Esophagus muscularis mucosa (tissue), 4 donors: ENCODE data around the gene CPEB2.

Source experiments
- EP300 ChIP-seq: sonication (generic); formaldehyde crosslinking; IDR thresholded peaks from one replicate; pipeline ENCODE4 v1.6.1; 2017; ENCODE audit warnings: antibody characterized with exemption
- POLR2A ChIP-seq: fragments of 450-650 bp; IDR thresholded peaks from one replicate; pipeline ENCODE4 v1.6.1; 2017; ENCODE audit warnings: antibody characterized with exemption, moderate library complexity, mild to moderate bottlenecking, low read depth
- POLR2AphosphoS5 ChIP-seq, 2 donors: sonication (generic); formaldehyde crosslinking; IDR thresholded peaks; one replicate each; pipeline ENCODE4 v1.6.1; 2017; ENCODE audit warnings: antibody characterized with exemption in 2 of 2
- TF ChIP-seq, protein P1 (sequence below), 3 experiments: fragments of 200-600 bp in 2 of 3; fragments of 450-650 bp in 1 of 3; sonication (generic) in 2 of 3; IDR thresholded peaks; one replicate each; pipeline ENCODE4 v1.5.1; 2017 to 2019; ENCODE audit warnings: antibody characterized with exemption in 3 of 3, mild to moderate bottlenecking in 2 of 3, moderate library complexity in 1 of 3

DNA sequence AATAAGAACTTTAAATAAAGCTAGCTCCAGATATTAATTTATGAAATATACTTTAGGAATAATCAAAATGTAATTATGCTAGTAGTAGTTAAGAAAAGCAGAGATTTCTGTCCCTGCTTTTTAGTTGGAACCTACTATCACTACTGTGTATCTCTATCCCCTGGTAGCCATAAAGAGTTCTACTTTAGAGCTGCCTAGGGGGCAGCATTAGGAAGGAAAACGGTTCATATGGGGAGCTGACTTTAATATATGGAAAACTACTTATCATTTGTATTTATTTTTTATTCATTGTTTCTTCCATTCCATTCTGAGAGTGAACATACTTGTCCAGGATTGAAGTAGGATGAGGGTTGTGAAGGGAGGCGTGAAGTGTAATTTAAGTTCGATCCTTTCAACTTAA lies 40.9 kb downstream of the CPEB2 start:
- TF ChIP-seq, protein P1, sequence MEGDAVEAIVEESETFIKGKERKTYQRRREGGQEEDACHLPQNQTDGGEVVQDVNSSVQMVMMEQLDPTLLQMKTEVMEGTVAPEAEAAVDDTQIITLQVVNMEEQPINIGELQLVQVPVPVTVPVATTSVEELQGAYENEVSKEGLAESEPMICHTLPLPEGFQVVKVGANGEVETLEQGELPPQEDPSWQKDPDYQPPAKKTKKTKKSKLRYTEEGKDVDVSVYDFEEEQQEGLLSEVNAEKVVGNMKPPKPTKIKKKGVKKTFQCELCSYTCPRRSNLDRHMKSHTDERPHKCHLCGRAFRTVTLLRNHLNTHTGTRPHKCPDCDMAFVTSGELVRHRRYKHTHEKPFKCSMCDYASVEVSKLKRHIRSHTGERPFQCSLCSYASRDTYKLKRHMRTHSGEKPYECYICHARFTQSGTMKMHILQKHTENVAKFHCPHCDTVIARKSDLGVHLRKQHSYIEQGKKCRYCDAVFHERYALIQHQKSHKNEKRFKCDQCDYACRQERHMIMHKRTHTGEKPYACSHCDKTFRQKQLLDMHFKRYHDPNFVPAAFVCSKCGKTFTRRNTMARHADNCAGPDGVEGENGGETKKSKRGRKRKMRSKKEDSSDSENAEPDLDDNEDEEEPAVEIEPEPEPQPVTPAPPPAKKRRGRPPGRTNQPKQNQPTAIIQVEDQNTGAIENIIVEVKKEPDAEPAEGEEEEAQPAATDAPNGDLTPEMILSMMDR (IDR thresholded peaks at IDR 0.05), result no peak
- TF ChIP-seq EP300 (no peak), POLR2A (no peak), POLR2AphosphoS5 (IDR thresholded peaks at IDR 0.05) (no peak)
